HG02943 (cell line): Measurements from ENCODE around the gene CYP2E1.
"Not testable (repeated sequence)": the region's sequence is repeated elsewhere in the genome, so short reads cannot be mapped to it uniquely, and the experiment has no call there.

ENCODE experiments used
- ATAC-seq: cut with Tn5 transposase; IDR thresholded peaks from one replicate; pipeline ENCODE4 v1.9.1; 2021; ENCODE audit warnings: mild to moderate bottlenecking, low read depth, moderate library complexity; ENCODE audit not compliant: unreplicated experiment

Gene CYP2E1

DNA sequence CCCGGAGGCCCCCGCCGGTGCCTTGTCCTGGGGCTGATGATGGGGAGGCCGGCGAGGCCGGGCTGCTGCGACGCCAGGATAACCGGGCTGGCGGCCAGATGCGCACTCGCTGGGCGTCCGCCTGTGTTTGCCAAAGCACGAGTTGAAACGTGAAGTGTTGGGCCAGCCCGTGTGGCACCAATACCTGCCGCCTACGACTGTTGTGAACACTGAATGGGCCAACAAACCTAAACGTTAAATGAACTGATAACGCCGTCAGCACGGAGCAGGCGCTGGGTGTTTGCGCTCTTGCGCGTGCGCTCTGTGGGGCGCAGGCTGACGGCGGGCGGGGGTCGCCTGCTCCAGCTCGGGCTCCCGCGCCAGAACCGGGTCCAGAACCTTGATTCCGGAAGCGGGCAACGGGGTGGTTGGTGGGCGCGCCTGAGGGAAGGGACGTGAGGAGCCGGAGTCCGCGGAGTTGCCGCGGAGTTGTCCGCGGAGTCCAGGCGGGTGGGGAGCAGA lies 658 bp downstream of the CYP2E1 start:
- no peak for ATAC-seq

DNA sequence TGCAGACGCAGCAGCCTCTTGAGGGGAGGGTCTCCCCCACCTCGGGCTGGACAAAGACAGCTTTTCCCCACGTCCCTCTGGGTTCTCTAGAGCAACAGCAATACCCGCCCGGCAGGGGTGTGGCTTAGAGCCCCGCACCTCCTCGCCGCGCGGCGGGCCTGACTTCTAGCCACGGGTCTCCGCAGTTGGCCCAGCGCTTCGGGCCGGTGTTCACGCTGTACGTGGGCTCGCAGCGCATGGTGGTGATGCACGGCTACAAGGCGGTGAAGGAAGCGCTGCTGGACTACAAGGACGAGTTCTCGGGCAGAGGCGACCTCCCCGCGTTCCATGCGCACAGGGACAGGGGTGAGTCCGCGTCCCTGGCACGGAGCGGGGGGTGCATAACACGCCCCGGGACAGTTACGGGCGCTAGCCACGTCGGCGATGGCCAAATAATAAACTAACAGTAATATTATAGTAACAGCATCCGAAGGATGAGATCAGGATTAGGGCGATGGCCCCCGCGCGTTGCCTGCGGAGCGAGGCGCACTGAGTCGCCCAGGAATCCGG lies 1.2 kb downstream of the CYP2E1 start:
- no peak for ATAC-seq

- ATAC-seq = no peak
Observed at GRCh38 chr10:133528845-133529575, 1.8 kb downstream of the CYP2E1 start.

DNA sequence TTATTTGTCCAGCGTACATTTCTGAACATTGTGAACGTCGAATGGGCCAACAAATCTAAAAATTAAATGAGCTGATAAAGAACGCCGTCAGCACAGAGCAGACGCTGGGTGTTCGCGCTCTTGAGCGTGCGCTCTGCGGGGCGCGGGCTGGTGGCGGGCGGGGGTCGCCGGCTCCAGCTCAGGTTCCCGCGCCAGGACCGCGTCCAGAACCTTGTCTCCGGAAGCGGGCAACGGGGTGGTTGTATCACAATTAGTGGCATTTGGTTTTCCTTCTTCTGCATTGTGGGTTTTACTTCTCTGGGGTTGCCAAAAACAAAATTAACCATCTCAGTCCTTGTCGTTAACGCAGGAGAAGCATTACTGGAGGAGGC lies 2.4 kb downstream of the CYP2E1 start:
- no peak for ATAC-seq

DNA sequence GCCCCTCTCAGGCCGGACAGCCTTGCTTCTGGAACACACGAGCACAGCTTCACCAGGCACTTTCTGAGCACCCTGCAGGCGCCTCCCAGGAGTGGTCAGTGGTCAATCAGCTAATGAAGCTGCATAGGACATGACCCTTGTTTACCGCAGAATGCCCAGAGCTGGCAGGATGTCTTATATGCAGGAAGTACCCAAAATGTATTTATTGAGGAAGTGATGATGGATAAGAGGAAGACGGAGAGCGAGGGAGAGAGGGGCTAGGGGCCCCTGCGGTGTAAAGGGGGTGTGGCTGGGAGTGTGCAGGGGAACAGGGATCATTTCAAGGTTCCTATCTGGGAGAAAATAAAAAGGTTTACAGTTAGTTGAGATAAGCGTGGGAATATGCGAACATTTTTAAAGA lies 3.3 kb downstream of the CYP2E1 start:
- ATAC-seq = no peak

DNA sequence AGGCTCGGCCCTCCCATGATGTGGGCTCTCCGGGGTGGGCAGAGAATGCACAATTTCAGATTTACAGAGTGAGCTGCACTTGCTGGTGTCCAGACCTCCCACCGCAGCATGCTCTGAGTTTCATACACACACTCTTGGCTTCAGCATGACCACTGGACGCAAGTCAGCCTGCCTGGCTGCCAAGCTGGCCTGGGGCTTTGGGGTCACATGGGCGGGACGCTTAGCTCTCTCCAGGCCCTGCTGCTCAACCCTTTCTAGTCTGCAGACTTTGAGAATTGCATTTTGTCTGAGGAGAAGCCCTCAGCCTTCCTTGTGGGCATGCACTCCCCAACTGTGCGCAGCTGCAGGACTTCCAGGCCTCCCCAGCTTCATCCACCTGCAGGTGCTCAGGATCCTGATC lies 5.7 kb downstream of the CYP2E1 start:
- no peak for ATAC-seq

DNA sequence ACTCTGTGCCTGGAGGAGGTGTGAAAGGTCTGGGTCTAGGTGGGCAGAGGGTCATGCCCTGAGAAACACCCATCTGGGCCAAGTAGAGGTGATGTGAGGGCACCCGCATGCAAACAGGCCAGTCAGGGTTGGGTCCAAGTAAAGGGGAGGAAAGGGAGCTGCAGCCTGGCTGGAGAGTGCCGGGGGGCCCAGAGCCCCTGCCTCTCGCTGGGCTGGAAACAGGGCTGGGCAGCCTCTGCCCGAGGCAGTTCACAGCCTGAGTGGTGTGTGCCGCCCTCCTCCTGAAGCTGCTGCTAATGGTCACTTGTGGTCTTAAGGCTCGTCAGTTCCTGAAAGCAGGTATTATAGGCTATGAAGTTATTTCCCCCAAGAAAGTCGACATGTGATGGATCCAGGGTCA lies 7.3 kb downstream of the CYP2E1 start:
- no peak for ATAC-seq

DNA sequence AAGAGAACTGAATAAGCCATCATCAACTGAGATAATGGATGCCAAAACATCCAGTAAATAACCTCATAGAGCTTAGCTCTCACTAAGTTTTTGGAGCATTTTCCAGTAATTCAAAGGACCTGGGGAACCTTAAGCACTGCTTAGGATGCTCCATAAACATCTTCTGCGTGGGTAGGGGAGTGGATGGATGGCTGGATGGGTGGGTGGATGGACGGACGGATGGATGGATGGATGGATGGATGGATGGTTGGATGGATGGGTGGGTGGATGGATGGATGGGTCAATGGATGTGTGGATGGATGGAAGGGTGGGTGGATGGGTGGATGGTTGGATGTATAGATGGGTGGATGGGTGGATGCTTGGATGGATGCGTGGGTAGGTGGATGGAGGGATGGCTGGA lies 9.0 kb downstream of the CYP2E1 start:
- ATAC-seq = no peak

DNA sequence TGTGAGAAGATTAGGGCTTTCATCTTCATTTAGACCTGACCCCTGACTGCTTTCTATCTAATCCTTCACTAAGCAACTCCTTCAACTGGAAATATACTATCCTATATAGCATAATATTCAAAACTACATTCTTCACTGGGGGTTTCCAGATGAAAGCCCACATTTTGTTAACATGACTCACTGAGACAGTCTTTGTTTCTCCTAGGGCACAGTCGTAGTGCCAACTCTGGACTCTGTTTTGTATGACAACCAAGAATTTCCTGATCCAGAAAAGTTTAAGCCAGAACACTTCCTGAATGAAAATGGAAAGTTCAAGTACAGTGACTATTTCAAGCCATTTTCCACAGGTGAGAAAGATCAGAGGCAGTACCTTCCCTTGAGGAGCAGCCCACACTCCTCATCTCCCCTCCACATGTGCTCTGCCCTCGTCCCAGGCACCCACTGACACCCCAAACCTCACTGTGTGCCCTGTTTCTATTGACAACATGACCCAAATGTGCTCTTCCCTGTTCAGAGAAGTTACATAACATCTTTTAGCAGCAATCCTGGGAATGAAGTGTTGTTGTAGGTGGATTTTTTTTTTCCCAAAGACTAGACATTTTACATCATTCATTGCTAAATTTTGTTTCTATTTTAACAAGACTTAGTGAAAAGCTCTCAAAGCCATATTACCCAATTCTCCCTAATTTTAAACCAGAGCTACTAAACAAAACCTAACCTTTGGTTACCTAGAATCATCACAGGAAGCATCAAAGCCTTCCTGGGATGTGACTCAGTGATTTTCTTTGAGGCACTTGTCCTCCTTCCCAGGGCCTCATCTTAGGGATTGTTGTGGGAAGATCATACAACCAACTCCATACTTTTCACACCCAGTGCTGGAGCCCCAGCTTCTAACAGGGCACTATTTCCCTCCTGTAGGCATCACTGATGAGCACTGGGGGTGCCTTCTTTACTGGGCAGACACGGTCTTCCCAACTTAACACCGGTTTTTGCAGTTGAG lies 10.7 kb downstream of the CYP2E1 start:
- no peak for ATAC-seq

- not testable (repeated sequence) for ATAC-seq
Observed at GRCh38 chr10:133541441-133541975, 14.3 kb downstream of the CYP2E1 start.

DNA sequence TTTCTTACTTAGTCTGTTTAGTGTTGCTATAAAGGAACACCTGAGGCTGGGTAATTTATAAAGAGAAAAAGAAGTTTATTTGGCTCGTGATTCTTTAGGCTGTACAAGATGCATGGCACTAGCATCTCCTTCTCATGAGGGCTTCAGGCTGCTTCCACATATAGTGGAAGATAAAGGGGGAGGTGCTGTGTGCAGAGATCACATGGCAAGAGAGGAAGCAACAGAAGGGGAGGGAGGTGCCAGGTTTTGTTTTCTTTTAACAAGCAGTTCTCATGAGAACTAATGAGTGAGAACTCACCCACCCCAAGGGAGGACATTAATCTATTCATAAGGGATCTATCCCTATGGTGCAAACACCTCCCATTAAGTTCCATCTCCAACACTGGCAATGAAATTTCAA lies 17.3 kb downstream of the CYP2E1 start:
- ATAC-seq = no peak

DNA sequence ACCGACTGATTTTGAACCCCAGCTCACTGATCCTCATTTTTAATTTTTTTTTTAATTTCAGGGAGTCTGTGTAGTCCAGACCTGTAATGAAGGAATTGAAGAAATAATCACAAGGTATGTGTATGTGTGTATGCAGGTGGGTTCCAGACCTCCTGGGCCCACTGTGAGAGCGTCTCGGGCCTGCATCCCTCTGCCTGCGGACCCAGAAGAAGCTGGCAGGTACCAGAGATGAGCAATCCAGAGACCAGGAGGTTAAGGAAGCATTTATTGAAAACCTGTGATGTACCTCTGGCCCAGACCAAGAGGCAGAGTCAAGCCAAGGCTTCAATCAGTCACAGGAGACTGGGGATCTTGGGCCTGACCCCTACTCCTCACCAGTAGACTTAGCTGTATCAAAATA lies 27.4 kb downstream of the CYP2E1 start:
- ATAC-seq = no peak

- ATAC-seq = no peak
Observed at GRCh38 chr10:133555521-133555920, 28.4 kb downstream of the CYP2E1 start.

- ATAC-seq = no peak
Observed at GRCh38 chr10:133557381-133557780, 30.2 kb downstream of the CYP2E1 start.

GRCh38 chr10:133559216-133559615 lies 32.1 kb downstream of the CYP2E1 start:
- ATAC-seq = no peak

GRCh38 chr10:133564816-133565215 lies 37.7 kb downstream of the CYP2E1 start:
- no peak for ATAC-seq

DNA sequence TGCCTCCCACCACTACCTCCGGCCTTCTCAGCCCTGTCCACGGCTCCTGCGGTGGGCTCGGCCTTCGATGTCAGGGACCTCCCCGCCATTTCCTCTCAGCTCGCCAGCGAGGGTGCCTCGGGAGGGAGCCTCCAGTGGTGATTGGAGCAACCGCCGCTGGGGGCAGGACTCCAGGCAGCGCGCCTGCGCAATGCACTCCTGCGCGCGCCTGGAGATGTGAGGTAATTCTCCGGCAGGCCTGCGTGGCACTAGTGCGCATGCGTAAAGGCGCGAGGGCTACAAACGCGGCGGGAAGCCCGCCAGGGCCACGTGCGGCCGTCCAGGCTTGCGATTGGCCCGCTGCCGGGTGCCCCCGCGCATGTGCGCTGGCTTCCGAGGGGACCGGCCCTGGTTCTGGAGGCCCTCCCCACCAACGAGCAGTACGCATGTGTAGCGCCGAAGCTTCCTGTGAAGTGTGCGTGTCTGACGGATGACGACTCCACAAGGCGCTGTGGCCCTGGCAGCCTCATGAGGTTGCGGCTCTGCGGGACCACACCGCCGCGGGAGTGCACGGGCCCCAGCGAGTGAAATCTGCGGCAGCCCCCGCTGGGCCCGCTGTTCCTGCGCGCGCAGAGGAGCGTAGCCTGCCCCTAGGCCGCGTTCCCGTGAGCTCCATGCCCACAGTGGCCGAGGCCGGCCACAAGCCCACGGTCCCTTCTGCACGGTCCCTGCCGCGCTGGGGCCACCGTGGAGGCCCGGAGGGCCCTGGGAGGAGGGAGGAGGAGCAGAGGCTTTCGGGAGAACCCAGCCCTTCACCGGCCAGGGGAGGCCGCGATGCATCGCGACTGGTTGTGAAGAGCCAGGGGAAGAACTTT lies 38.5 kb downstream of the CYP2E1 start, which contains the start of gene SYCE1:
SYCE1 (minus strand) TSS at position 143 of the 854 bp plus-strand sequence; CDS start at position 89, 54 bp downstream.
- ATAC-seq = no peak

DNA sequence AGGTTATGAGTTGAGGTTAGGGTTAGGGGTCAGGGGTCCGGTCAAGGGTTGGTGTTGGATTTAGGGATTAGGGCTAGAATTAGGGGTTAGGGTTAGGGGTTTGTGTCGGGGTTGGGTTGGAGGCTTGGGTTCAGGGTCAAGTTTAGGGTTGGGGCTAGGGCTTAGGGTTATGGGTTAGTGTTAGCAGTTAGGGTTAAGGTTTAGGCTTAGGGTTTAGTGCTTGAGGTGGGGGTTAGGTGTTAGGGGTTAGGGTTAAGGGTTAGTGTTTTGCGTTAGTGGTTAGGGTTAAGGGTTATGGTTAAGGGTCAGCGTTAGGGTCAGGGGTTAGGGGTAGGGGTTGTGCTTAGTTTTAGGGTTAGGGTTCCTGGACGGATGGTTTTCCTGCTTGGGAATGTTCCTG lies 40.0 kb downstream of the CYP2E1 start:
- no peak for ATAC-seq

DNA sequence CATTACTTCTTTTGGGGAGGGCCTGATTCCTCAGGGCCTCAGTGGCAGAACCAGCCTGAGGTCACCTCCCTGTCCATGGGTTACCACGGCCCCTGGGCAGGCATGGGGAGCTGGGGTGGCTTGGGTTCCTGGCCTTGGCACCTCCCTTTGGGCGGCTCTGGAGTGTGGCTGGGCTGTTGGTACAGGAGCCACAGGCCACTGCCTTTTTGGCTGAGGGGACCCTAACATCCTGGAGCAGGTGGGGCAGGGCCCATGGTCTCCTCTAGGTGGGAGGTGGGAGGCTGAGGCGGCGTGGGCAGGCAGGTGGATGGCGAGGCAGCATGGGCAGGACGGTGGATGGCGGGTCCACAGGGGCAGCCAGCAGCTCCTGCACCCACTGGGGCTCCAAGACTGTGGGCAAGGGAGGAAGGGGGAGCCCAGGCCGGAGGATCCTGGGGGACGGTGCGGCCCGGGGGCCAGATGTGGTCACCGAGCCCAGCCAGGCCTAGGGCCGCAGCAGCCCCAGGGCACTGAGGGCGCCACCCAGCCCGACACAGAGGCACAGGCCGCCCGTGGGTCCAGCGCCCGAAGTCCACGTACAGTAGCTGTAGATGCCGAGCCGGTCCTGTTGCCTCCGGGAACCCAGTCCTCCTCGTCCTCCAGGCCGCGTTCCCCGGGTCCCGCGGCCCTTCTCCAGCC lies 40.6 kb downstream of the CYP2E1 start:
- ATAC-seq = no peak
